ENCODE data around the gene DOK4.

DNA sequence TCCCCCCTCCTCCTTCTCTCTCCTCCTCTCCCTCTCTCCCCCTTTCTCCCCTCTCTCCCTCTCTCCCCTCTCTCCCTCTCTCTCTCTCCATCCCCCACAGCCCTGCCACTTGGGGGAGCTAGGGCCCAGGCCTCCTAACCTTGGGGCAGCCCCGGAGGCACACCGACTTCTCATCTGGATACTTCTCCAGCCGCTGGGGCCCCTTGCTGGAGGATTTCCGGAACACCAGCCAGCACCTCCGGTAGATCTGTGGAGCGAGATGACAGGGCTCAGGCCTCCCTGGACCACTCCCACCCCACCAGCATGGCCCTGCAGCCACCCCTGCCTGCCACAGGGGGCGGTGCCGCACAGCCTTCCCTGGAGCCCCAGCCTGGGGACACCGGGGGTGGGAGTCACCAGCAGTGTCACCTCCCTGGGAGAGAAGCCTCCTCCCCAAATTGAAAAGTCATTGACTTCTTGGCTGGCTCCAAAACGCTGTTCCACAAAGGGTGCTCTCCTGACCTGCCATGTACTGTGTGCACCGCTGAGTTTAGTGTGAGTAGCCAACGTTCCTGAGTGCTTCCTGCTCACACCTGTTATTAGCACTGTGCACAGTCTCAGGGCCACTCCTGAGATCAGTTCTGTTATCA, 10.5 kb downstream of the DOK4 start:
- TF ChIP-seq, protein P1, sequence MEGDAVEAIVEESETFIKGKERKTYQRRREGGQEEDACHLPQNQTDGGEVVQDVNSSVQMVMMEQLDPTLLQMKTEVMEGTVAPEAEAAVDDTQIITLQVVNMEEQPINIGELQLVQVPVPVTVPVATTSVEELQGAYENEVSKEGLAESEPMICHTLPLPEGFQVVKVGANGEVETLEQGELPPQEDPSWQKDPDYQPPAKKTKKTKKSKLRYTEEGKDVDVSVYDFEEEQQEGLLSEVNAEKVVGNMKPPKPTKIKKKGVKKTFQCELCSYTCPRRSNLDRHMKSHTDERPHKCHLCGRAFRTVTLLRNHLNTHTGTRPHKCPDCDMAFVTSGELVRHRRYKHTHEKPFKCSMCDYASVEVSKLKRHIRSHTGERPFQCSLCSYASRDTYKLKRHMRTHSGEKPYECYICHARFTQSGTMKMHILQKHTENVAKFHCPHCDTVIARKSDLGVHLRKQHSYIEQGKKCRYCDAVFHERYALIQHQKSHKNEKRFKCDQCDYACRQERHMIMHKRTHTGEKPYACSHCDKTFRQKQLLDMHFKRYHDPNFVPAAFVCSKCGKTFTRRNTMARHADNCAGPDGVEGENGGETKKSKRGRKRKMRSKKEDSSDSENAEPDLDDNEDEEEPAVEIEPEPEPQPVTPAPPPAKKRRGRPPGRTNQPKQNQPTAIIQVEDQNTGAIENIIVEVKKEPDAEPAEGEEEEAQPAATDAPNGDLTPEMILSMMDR (conservative IDR thresholded peaks at IDR 0.05; ENCODE audit: low read length): peak; percentile 91
- no peak for TF ChIP-seq EZH2phosphoT487 (IDR thresholded peaks at IDR 0.05; ENCODE audit: borderline replicate concordance)
